HL-60 (cell line): Measurements from ENCODE around the gene RGS1.

Experiments
- TF ChIP-seq, protein P1 (sequence below): IDR thresholded peaks from 2 replicates; pipeline ENCODE4 v1.6.1; 2012; ENCODE audit warnings: low read depth; ENCODE audit not compliant: insufficient replicate concordance
- TF ChIP-seq, protein P2 (sequence below): IDR thresholded peaks from one replicate; pipeline ENCODE4 v1.5.1; 2011; ENCODE audit warnings: low read length, control low read depth, inconsistent platforms; ENCODE audit not compliant: insufficient read depth

DNA sequence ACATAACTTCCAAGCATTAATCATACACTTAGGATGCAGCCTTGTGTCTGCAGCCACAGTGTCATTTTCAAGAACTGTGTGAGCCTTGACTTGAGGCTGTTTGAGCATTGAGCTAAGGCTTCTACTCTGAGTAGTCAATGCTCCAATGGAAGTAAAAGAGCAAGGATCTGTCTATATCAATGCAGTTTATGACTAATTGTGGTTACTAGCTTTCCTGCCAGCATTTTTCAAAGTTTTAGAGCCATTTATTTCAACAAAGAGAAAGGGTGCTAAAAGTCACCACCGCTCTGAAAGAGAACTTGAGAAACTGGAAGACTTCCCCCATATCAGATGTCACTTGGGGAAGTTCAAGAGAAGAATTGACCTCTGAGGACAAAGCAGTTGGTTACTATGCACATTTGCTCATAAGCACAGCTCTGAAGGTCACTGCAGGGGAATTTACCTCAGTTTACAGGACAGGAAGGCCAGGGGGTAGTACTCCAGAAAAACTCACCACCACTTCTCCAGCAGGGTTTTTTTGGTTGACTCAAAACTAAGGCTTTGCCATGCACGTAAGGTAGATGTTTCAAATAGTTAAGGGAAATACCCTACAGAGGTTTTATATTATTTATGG lies 24.5 kb upstream of the RGS1 start:
- TF ChIP-seq, protein P1, sequence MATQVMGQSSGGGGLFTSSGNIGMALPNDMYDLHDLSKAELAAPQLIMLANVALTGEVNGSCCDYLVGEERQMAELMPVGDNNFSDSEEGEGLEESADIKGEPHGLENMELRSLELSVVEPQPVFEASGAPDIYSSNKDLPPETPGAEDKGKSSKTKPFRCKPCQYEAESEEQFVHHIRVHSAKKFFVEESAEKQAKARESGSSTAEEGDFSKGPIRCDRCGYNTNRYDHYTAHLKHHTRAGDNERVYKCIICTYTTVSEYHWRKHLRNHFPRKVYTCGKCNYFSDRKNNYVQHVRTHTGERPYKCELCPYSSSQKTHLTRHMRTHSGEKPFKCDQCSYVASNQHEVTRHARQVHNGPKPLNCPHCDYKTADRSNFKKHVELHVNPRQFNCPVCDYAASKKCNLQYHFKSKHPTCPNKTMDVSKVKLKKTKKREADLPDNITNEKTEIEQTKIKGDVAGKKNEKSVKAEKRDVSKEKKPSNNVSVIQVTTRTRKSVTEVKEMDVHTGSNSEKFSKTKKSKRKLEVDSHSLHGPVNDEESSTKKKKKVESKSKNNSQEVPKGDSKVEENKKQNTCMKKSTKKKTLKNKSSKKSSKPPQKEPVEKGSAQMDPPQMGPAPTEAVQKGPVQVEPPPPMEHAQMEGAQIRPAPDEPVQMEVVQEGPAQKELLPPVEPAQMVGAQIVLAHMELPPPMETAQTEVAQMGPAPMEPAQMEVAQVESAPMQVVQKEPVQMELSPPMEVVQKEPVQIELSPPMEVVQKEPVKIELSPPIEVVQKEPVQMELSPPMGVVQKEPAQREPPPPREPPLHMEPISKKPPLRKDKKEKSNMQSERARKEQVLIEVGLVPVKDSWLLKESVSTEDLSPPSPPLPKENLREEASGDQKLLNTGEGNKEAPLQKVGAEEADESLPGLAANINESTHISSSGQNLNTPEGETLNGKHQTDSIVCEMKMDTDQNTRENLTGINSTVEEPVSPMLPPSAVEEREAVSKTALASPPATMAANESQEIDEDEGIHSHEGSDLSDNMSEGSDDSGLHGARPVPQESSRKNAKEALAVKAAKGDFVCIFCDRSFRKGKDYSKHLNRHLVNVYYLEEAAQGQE, result no peak
- TF ChIP-seq, protein P2, sequence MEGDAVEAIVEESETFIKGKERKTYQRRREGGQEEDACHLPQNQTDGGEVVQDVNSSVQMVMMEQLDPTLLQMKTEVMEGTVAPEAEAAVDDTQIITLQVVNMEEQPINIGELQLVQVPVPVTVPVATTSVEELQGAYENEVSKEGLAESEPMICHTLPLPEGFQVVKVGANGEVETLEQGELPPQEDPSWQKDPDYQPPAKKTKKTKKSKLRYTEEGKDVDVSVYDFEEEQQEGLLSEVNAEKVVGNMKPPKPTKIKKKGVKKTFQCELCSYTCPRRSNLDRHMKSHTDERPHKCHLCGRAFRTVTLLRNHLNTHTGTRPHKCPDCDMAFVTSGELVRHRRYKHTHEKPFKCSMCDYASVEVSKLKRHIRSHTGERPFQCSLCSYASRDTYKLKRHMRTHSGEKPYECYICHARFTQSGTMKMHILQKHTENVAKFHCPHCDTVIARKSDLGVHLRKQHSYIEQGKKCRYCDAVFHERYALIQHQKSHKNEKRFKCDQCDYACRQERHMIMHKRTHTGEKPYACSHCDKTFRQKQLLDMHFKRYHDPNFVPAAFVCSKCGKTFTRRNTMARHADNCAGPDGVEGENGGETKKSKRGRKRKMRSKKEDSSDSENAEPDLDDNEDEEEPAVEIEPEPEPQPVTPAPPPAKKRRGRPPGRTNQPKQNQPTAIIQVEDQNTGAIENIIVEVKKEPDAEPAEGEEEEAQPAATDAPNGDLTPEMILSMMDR, result no peak
